A204.1 (cell line): ENCODE results near the gene TRMT11.

Source experiments
- FAIRE-seq: peaks from 2 replicates; lab custom pipeline; 2012; peaks lifted over from hg19 to GRCh38; lab: Jason Lieb, UNC

Gene TRMT11

GRCh38 chr6:126076992-126077664 lies 90.8 kb downstream of the TRMT11 start:
- no peak for FAIRE-seq

GRCh38 chr6:126077810-126078776 lies 91.8 kb downstream of the TRMT11 start:
- no peak for FAIRE-seq

- FAIRE-seq: no peak
Measured at GRCh38 chr6:126083875-126084274, 97.5 kb downstream of the TRMT11 start.

DNA sequence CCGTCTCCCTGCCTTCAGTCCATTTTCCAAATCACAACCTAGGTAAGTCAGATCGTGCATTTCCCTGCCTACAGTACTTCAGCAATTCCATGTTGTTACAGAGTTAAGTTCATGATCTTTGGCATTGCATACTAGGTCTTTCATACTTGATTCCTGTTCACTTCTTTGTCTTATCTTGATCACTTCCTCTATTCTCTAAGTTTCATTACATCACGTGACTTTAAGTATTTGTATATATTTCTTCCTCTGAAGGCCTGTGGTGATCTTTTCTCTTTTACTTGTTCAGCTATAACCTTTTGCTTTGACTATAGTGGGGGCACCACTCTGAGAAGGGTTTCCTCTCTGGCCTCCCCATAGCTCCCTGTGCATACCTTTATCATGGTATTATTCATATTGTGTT lies 100.2 kb downstream of the TRMT11 start:
- FAIRE-seq: no peak
